Stimulated activated CD8-positive, alpha-beta memory T cell treated with anti-CD3 and anti-CD28 coated beads, Interleukin-12 subunit alpha, Interleukin-12 subunit beta, amount 100 ng/mL, for 24 hours (primary cell): ENCODE results near the gene CEL.
"Not testable (repeated sequence)": the region's sequence is repeated elsewhere in the genome, so short reads cannot be mapped to it uniquely, and the experiment has no call there.

Experiments used
- DNase-seq: peaks from one replicate; pipeline ENCODE4 v3.0.0-alpha.2; 2020; ENCODE audit errors: extremely low read depth

CEL gene

GRCh38 chr9:133083688-133084087 is 21.9 kb downstream of the CEL start:
- DNase-seq, result not testable (repeated sequence)

- DNase-seq, result not testable (repeated sequence)
These were observed 24.6 kb downstream of the CEL start for GRCh38 chr9:133086212-133086860.

GRCh38 chr9:133086894-133087293 is 25.1 kb downstream of the CEL start:
- no peak for DNase-seq

GRCh38 chr9:133087429-133088145 is 25.8 kb downstream of the CEL start:
- DNase-seq, result no peak

- no peak for DNase-seq
These were observed 26.5 kb downstream of the CEL start for GRCh38 chr9:133088146-133088750.

- no peak for DNase-seq
These were observed 27.0 kb downstream of the CEL start for GRCh38 chr9:133088756-133089155.

- DNase-seq, result no peak
These were observed 27.5 kb downstream of the CEL start for GRCh38 chr9:133089271-133089671.

GRCh38 chr9:133090187-133090586 is 28.4 kb downstream of the CEL start:
- no peak for DNase-seq

GRCh38 chr9:133090752-133091385 is 29.1 kb downstream of the CEL start:
- no peak for DNase-seq

GRCh38 chr9:133094351-133094750 is 32.6 kb downstream of the CEL start:
- DNase-seq, result not testable (repeated sequence)

- DNase-seq, result no peak
These were observed 33.1 kb downstream of the CEL start for GRCh38 chr9:133094842-133095393.

- no peak for DNase-seq
These were observed 36.4 kb downstream of the CEL start for GRCh38 chr9:133098104-133098754.

- no peak for DNase-seq
These were observed 37.1 kb downstream of the CEL start for GRCh38 chr9:133098871-133099270.

- no peak for DNase-seq
These were observed 38.1 kb downstream of the CEL start for GRCh38 chr9:133099726-133100505.

- DNase-seq, result no peak
These were observed 39.0 kb downstream of the CEL start for GRCh38 chr9:133100506-133101355.

GRCh38 chr9:133101356-133102189 is 39.8 kb downstream of the CEL start:
- DNase-seq, result no peak

- DNase-seq, result no peak
These were observed 40.6 kb downstream of the CEL start for GRCh38 chr9:133102190-133103021.
